HEK293 (cell line): Measurements from ENCODE around the gene ZNF771.
A peak's percentile ranks its signal among the peaks of the same experiment; 100 is the strongest.

Experiments used
- CTCF ChIA-PET: fragments of 350-600 bp; formaldehyde crosslinking; extraction: SDS; loops from one replicate; lab custom pipeline; 2021; ENCODE audit warnings: antibody characterized with exemption; lab: Yijun Ruan, JAX
- POLR2A ChIA-PET: fragments of 300-600 bp; formaldehyde crosslinking; extraction: SDS; loops from one replicate; lab custom pipeline; 2020; ENCODE audit warnings: antibody characterized with exemption, inconsistent platforms; lab: Yijun Ruan, JAX
- H3K27ac ChIP-seq: fragments of 200-500 bp; sonication (Bioruptor generic); 2 replicates; pipeline ENCODE4 v1.5.1; 2014; ENCODE audit warnings: low read depth, low read length, control low read depth, inconsistent platforms; ENCODE audit errors: extremely low read depth
- H3K36me3 ChIP-seq, 2 experiments: fragments of 200-500 bp in 1 of 2; sonication (Bioruptor generic) in 1 of 2; 1 replicate in 1 of 2; 2 replicates in 1 of 2; pipeline ENCODE4 v1.5.1; 2014 to 2017; ENCODE audit warnings: inconsistent platforms in 2 of 2, low read length in 2 of 2; ENCODE audit not compliant: control insufficient read depth in 2 of 2, insufficient read depth in 1 of 2
- H3K4me1 ChIP-seq: fragments of 200-500 bp; sonication (Bioruptor generic); 2 replicates; pipeline ENCODE4 v1.5.1; 2014; ENCODE audit warnings: mild to moderate bottlenecking, low read length, inconsistent platforms; ENCODE audit not compliant: control insufficient read depth, insufficient read depth
- H3K4me3 ChIP-seq: 2 replicates; pipeline ENCODE4 v1.5.1; 2011; ENCODE audit warnings: low read depth, mild to moderate bottlenecking, control low read depth, low read length, moderate library complexity
- H3K9me3 ChIP-seq: fragments of 200-500 bp; sonication (Bioruptor generic); 2 replicates; pipeline ENCODE4 v1.5.1; 2014; ENCODE audit warnings: low read depth, low read length, inconsistent platforms; ENCODE audit not compliant: control insufficient read depth, insufficient read depth
- GFI1B ChIP-seq: fragments of 450-650 bp; formaldehyde crosslinking; IDR thresholded peaks from 2 replicates; pipeline ENCODE4 v1.5.1; 2016; ENCODE audit warnings: missing biosample characterization, missing genetic modification characterization
- GLIS2 ChIP-seq: fragments of 450-650 bp; formaldehyde crosslinking; IDR thresholded peaks from 2 replicates; pipeline ENCODE4 v1.5.1; 2016; ENCODE audit warnings: missing biosample characterization, missing genetic modification characterization
- KLF17 ChIP-seq: fragments of 450-650 bp; formaldehyde crosslinking; IDR thresholded peaks from 2 replicates; pipeline ENCODE4 v1.5.1; 2016; ENCODE audit warnings: missing biosample characterization, missing genetic modification characterization
- MEIS1 ChIP-seq: sonication (generic); formaldehyde crosslinking; IDR thresholded peaks from 2 replicates; pipeline ENCODE4 v1.8.1; 2022; ENCODE audit warnings: missing genetic modification reagents, mild to moderate bottlenecking, borderline replicate concordance
- OSR2 ChIP-seq: fragments of 450-650 bp; formaldehyde crosslinking; IDR thresholded peaks from 2 replicates; pipeline ENCODE4 v1.5.1; 2016; ENCODE audit warnings: missing biosample characterization, missing genetic modification characterization
- SCRT1 ChIP-seq: fragments of 450-650 bp; formaldehyde crosslinking; IDR thresholded peaks from 2 replicates; pipeline ENCODE4 v1.5.1; 2016; ENCODE audit warnings: missing biosample characterization, missing genetic modification characterization, borderline replicate concordance
- SP7 ChIP-seq: fragments of 450-650 bp; formaldehyde crosslinking; IDR thresholded peaks from 2 replicates; pipeline ENCODE4 v1.5.1; 2016; ENCODE audit warnings: missing biosample characterization, missing genetic modification characterization
- ZBTB26 ChIP-seq: fragments of 450-650 bp; formaldehyde crosslinking; optimal IDR thresholded peaks from 2 replicates; pipeline ENCODE3; 2016; ENCODE audit warnings: missing biosample characterization, mild to moderate bottlenecking, missing genetic modification characterization
- ZBTB48 ChIP-seq: fragments of 450-650 bp; formaldehyde crosslinking; IDR thresholded peaks from 2 replicates; pipeline ENCODE4 v1.5.1; 2016; ENCODE audit warnings: missing biosample characterization, missing genetic modification characterization
- ZBTB8A ChIP-seq: fragments of 450-650 bp; formaldehyde crosslinking; IDR thresholded peaks from 2 replicates; pipeline ENCODE4 v1.5.1; 2016; ENCODE audit warnings: missing biosample characterization, missing genetic modification characterization
- ZFHX2 ChIP-seq: fragments of 450-650 bp; formaldehyde crosslinking; conservative IDR thresholded peaks from 2 replicates; pipeline ENCODE4 v1.5.1; 2016; ENCODE audit warnings: missing biosample characterization, missing genetic modification characterization
- ZFP41 ChIP-seq: fragments of 450-650 bp; formaldehyde crosslinking; IDR thresholded peaks from 2 replicates; pipeline ENCODE4 v1.5.1; 2016; ENCODE audit warnings: missing biosample characterization, missing genetic modification characterization, borderline replicate concordance
- ZNF148 ChIP-seq: fragments of 450-650 bp; formaldehyde crosslinking; IDR thresholded peaks from 2 replicates; pipeline ENCODE4 v1.5.0; 2017; ENCODE audit warnings: missing biosample characterization, missing genetic modification characterization, borderline replicate concordance
- ZNF174 ChIP-seq: fragments of 450-650 bp; formaldehyde crosslinking; IDR thresholded peaks from 2 replicates; pipeline ENCODE4 v1.5.0; 2017; ENCODE audit warnings: missing biosample characterization, mild to moderate bottlenecking, missing genetic modification characterization
- ZNF175 ChIP-seq: fragments of 450-650 bp; formaldehyde crosslinking; IDR thresholded peaks from 2 replicates; pipeline ENCODE4 v1.5.1; 2016; ENCODE audit warnings: missing biosample characterization, missing genetic modification characterization
- ZNF223 ChIP-seq: fragments of 450-650 bp; formaldehyde crosslinking; IDR thresholded peaks from 2 replicates; pipeline ENCODE4 v1.5.1; 2016; ENCODE audit warnings: missing biosample characterization, missing genetic modification characterization
- ZNF416 ChIP-seq: fragments of 450-650 bp; formaldehyde crosslinking; IDR thresholded peaks from 2 replicates; pipeline ENCODE4 v1.5.1; 2016; ENCODE audit warnings: missing biosample characterization, missing genetic modification characterization
- ZNF514 ChIP-seq: fragments of 450-650 bp; formaldehyde crosslinking; IDR thresholded peaks from 2 replicates; pipeline ENCODE4 v1.5.1; 2016; ENCODE audit warnings: missing biosample characterization, missing genetic modification characterization
- ZNF548 ChIP-seq: fragments of 450-650 bp; formaldehyde crosslinking; IDR thresholded peaks from 2 replicates; pipeline ENCODE4 v1.5.1; 2016; ENCODE audit warnings: missing biosample characterization, missing genetic modification characterization
- ZNF623 ChIP-seq: fragments of 450-650 bp; formaldehyde crosslinking; IDR thresholded peaks from 2 replicates; pipeline ENCODE4 v1.5.1; 2016; ENCODE audit warnings: missing biosample characterization, missing genetic modification characterization
- ZNF626 ChIP-seq: fragments of 450-650 bp; sonication (Bioruptor Pico); formaldehyde crosslinking; IDR thresholded peaks from 2 replicates; pipeline ENCODE4 v1.5.1; 2018; ENCODE audit warnings: missing biosample characterization, missing genetic modification characterization, inconsistent platforms
- ZSCAN18 ChIP-seq: fragments of 450-650 bp; formaldehyde crosslinking; IDR thresholded peaks from 2 replicates; pipeline ENCODE4 v1.5.1; 2016; ENCODE audit warnings: missing biosample characterization, missing genetic modification characterization
- TF ChIP-seq, protein P1 (sequence below): fragments of 450-650 bp; IDR thresholded peaks from 2 replicates; pipeline ENCODE4 v1.5.1; 2018; ENCODE audit warnings: missing biosample characterization, mild to moderate bottlenecking, missing genetic modification characterization
- TF ChIP-seq, protein P2 (sequence below): fragments of 450-650 bp; formaldehyde crosslinking; IDR thresholded peaks from 2 replicates; pipeline ENCODE4 v1.5.1; 2017; ENCODE audit warnings: missing biosample characterization, missing genetic modification characterization
- TF ChIP-seq, protein P3 (sequence below): fragments of 450-650 bp; formaldehyde crosslinking; IDR thresholded peaks from 2 replicates; pipeline ENCODE4 v1.5.1; 2017; ENCODE audit warnings: missing biosample characterization, missing genetic modification characterization

ZNF771 gene

DNA sequence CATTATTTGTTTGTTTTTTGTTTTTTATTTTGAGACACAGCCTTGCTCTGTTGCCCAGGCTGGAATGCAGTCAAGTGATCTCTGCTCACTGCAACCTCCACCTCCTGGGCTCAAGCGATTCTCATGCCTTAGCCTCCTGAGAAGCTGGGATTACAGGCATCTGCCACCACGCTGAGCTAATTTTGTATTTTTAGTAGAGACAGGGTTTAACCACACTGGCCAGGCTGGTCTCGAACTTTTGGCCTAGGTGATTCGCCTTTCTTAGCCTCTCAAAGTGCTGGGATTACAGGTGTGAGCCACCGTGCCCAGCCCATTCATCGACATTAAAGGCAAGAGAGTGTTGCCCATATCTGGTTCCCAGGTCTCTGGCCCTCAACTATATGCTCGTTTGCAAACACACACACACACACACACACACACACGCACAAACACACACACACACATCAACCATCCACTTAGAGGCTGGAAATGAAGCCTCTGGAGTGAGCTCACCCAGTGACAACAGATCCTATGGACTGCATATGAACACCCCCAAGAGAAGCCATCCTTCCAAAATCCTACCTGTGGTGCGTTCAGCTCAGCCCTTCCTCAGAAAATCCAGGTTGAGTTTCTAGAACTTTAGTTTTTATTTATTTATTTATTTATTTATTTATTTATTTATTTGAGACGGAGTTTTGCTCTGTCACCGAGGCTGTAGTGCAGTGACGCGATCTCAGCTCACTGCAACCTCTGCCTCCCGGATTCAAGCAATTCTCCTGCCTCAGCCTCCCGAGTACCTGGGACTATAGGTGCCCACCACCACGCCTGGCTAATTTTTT is 50.5 kb downstream of the ZNF771 start:
- Histone ChIP-seq H3K27ac (no peak overlapping the region), H3K4me3 (no peak overlapping the region), H3K4me1 (no peaks in the 10 kb centered on the region), H3K36me3 (no peaks in the 10 kb centered on the region), H3K9me3 (no peaks in the 10 kb centered on the region)
- ChIA-PET CTCF (interaction anchor here (0.6 to 6.6 kb wide), 5 partner anchors 9 to 477 kb away, joined by 3 to 39 read pairs (median 4); no protein-coding TSS in a partner anchor), POLR2A (no interaction called here)
- no peak for TF ChIP-seq SCRT1 (tag by site-specific recombination)
- no peak for TF ChIP-seq ZNF626 (tag by site-specific recombination)
- TF ChIP-seq ZNF548: no peak
- TF ChIP-seq ZNF148: no peak
- TF ChIP-seq KLF17: no peak
- no peak for TF ChIP-seq ZNF223 (tag by site-specific recombination)
- TF ChIP-seq, protein P1, sequence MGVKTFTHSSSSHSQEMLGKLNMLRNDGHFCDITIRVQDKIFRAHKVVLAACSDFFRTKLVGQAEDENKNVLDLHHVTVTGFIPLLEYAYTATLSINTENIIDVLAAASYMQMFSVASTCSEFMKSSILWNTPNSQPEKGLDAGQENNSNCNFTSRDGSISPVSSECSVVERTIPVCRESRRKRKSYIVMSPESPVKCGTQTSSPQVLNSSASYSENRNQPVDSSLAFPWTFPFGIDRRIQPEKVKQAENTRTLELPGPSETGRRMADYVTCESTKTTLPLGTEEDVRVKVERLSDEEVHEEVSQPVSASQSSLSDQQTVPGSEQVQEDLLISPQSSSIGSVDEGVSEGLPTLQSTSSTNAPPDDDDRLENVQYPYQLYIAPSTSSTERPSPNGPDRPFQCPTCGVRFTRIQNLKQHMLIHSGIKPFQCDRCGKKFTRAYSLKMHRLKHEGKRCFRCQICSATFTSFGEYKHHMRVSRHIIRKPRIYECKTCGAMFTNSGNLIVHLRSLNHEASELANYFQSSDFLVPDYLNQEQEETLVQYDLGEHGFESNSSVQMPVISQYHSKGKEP (tag by site-specific recombination): no peak
- TF ChIP-seq ZFHX2 (tag by site-specific recombination): no peak
- TF ChIP-seq GFI1B (tag by site-specific recombination): 0 out of 2 replicates have a peak, but pooled peaks have one; percentile 49
- TF ChIP-seq ZSCAN18 (tag by site-specific recombination): no peak
- TF ChIP-seq ZBTB26 (tag by site-specific recombination): no peak
- TF ChIP-seq SP7 (tag by site-specific recombination): no peak
- TF ChIP-seq ZNF514: 0 out of 2 replicates have a peak, but pooled peaks have one; percentile 9
- TF ChIP-seq ZBTB48: no peak
- TF ChIP-seq GLIS2 (tag by site-specific recombination): no peak
- TF ChIP-seq ZBTB8A (tag by site-specific recombination): peak; percentile 64; the same call in 1 of the 2 replicates
- TF ChIP-seq ZNF174 (tag by site-specific recombination): no peak
- no peak for TF ChIP-seq ZFP41 (tag by site-specific recombination)
- TF ChIP-seq ZNF623 (tag by site-specific recombination): peak; percentile 73
- TF ChIP-seq, protein P2, sequence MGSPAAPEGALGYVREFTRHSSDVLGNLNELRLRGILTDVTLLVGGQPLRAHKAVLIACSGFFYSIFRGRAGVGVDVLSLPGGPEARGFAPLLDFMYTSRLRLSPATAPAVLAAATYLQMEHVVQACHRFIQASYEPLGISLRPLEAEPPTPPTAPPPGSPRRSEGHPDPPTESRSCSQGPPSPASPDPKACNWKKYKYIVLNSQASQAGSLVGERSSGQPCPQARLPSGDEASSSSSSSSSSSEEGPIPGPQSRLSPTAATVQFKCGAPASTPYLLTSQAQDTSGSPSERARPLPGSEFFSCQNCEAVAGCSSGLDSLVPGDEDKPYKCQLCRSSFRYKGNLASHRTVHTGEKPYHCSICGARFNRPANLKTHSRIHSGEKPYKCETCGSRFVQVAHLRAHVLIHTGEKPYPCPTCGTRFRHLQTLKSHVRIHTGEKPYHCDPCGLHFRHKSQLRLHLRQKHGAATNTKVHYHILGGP (tag by site-specific recombination): no peak
- no peak for TF ChIP-seq OSR2
- no peak for TF ChIP-seq ZNF416 (tag by site-specific recombination)
- TF ChIP-seq MEIS1 (CRISPR knock-in tag): no peak
- TF ChIP-seq, protein P3, sequence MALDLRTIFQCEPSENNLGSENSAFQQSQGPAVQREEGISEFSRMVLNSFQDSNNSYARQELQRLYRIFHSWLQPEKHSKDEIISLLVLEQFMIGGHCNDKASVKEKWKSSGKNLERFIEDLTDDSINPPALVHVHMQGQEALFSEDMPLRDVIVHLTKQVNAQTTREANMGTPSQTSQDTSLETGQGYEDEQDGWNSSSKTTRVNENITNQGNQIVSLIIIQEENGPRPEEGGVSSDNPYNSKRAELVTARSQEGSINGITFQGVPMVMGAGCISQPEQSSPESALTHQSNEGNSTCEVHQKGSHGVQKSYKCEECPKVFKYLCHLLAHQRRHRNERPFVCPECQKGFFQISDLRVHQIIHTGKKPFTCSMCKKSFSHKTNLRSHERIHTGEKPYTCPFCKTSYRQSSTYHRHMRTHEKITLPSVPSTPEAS (tag by site-specific recombination): peak; percentile 84
- no peak for TF ChIP-seq ZNF175 (tag by site-specific recombination)
